ENCODE measurements around the gene MAT2A. TPM values are rescaled to one million over a fixed set of nuclear protein-coding genes. Genes with fewer than 3 reads are reported as not detected.
A peak's percentile ranks its signal among the peaks of the same experiment; 100 is the strongest.

The MAT2A gene
- total and polyA plus RNA-seq, 9 of the 15 experiments (the other 6 are each of a cell fraction or from before 2014, with no cell fraction given), result 130 to 1,027 (median 240) TPM

GRCh38 chr2:85497944-85498630, 40.9 kb upstream of the MAT2A start (continued):
- no peak for TF ChIP-seq CEBPG (CRISPR knock-in tag; IDR thresholded peaks at IDR 0.05)
- TF ChIP-seq CEBPG (tag; conservative IDR thresholded peaks at IDR 0.05 in 1 of 2, IDR thresholded peaks at IDR 0.05 in 1 of 2), result no peak
- TF ChIP-seq NFXL1 (CRISPR knock-in tag; IDR thresholded peaks at IDR 0.05), result no peak
- TF ChIP-seq FOS (IDR thresholded peaks at IDR 0.05; ENCODE audit: extremely low read depth, insufficient read length), result no peak
- no peak for TF ChIP-seq BHLHE40 (IDR thresholded peaks at IDR 0.05; ENCODE audit: low read length)
- TF ChIP-seq CHD4 (IDR thresholded peaks at IDR 0.05; ENCODE audit: insufficient read depth, insufficient replicate concordance, low read depth, low read length, poor library complexity, severe bottlenecking), result no peak
- TF ChIP-seq ZNF507 (tag; conservative IDR thresholded peaks at IDR 0.05), result 0 out of 2 replicates have a peak, but pooled peaks have one; percentile 22
- TF ChIP-seq, protein P1, sequence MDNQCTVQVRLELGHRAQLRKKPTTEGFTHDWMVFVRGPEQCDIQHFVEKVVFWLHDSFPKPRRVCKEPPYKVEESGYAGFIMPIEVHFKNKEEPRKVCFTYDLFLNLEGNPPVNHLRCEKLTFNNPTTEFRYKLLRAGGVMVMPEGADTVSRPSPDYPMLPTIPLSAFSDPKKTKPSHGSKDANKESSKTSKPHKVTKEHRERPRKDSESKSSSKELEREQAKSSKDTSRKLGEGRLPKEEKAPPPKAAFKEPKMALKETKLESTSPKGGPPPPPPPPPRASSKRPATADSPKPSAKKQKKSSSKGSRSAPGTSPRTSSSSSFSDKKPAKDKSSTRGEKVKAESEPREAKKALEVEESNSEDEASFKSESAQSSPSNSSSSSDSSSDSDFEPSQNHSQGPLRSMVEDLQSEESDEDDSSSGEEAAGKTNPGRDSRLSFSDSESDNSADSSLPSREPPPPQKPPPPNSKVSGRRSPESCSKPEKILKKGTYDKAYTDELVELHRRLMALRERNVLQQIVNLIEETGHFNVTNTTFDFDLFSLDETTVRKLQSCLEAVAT (IDR thresholded peaks at IDR 0.05), result no peak
- peak; percentile 95 for TF ChIP-seq SMAD4 (CRISPR knock-in tag; conservative IDR thresholded peaks at IDR 0.05)
- no peak for TF ChIP-seq SIX5 (IDR thresholded peaks at IDR 0.05; ENCODE audit: borderline replicate concordance in 1 of 2, insufficient read depth in 1 of 2, low read depth in 1 of 2, low read length in 2 of 2)
- no peak for TF ChIP-seq PTBP1 (IDR thresholded peaks at IDR 0.05; ENCODE audit: low read depth, low read length)
- TF ChIP-seq, protein P2, sequence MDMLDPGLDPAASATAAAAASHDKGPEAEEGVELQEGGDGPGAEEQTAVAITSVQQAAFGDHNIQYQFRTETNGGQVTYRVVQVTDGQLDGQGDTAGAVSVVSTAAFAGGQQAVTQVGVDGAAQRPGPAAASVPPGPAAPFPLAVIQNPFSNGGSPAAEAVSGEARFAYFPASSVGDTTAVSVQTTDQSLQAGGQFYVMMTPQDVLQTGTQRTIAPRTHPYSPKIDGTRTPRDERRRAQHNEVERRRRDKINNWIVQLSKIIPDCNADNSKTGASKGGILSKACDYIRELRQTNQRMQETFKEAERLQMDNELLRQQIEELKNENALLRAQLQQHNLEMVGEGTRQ (CRISPR knock-in tag; IDR thresholded peaks at IDR 0.05), result no peak
- no peak for TF ChIP-seq CAMTA2 (CRISPR knock-in tag; conservative IDR thresholded peaks at IDR 0.05)
- TF ChIP-seq FOXK2 (conservative IDR thresholded peaks at IDR 0.05 in 1 of 2, IDR thresholded peaks at IDR 0.05 in 1 of 2; ENCODE audit: low read depth in 2 of 2), result no peak
- no peak for TF ChIP-seq NFIC (IDR thresholded peaks at IDR 0.05)
- TF ChIP-seq, protein P3, sequence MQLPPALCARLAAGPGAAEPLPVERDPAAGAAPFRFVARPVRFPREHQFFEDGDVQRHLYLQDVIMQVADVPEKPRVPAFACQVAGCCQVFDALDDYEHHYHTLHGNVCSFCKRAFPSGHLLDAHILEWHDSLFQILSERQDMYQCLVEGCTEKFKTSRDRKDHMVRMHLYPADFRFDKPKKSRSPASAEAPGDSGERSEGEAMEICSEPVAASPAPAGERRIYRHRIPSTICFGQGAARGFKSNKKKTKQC (CRISPR knock-in tag; IDR thresholded peaks at IDR 0.05), result no peak
- TF ChIP-seq ZNF740 (CRISPR knock-in tag; IDR thresholded peaks at IDR 0.05), result no peak
- peak in 1 of 2 experiments; percentile 92; a peak in 2 of 4 replicates for TF ChIP-seq ZNF740 (tag; IDR thresholded peaks at IDR 0.05)
- TF ChIP-seq HNRNPUL1 (IDR thresholded peaks at IDR 0.05; ENCODE audit: low read length), result no peak
- TF ChIP-seq E2F3 (CRISPR knock-in tag; IDR thresholded peaks at IDR 0.05), result peak; percentile 77; the same call in 1 of the 2 replicates
- TF ChIP-seq MEF2D (tag; conservative IDR thresholded peaks at IDR 0.05; ENCODE audit: low read depth), result peak; percentile 82
- peak; percentile 75; the same call in 1 of the 2 replicates for TF ChIP-seq ZBTB17 (CRISPR knock-in tag; IDR thresholded peaks at IDR 0.05)
- TF ChIP-seq ID3 (CRISPR knock-in tag; IDR thresholded peaks at IDR 0.05), result 0 out of 2 replicates have a peak, but pooled peaks have one; percentile 63
- TF ChIP-seq ID3 (tag; IDR thresholded peaks at IDR 0.05), result peak; percentile 66
- no peak; the same call in 1 of the 2 replicates for TF ChIP-seq ZNF785 (CRISPR knock-in tag; IDR thresholded peaks at IDR 0.05)
- peak; percentile 91 for TF ChIP-seq HIVEP1 (CRISPR knock-in tag; IDR thresholded peaks at IDR 0.05)

Measured in K562 (cell line).